SK-N-SH (cell line): ENCODE data around the gene LRRN1. TPM values are rescaled to one million over a fixed set of nuclear protein-coding genes. Genes with fewer than 3 reads are reported as not detected.

Experiments
- CTCF ChIA-PET: fragments of 300-600, 350-600 bp; formaldehyde crosslinking; extraction: SDS; loops from one replicate; lab custom pipeline; 2021; lab: Yijun Ruan, JAX
- POLR2A ChIA-PET: fragments of 350-600 bp; sonication (Branson Sonifier 250); formaldehyde crosslinking; extraction: SDS; loops from one replicate; lab custom pipeline; 2020; ENCODE audit warnings: antibody characterized with exemption, inconsistent platforms; lab: Yijun Ruan, JAX
- DNase-seq: peaks from one replicate; pipeline ENCODE4 v3.0.0; 2012
- H2AFZ ChIP-seq: fragments of 200-600 bp; sonication (generic); 2 replicates; pipeline ENCODE4 v1.8.1; 2016; ENCODE audit warnings: antibody characterized with exemption, mild to moderate bottlenecking, low read depth
- H3F3A ChIP-seq: fragments of 200-600 bp; sonication (generic); replicated peaks from 2 replicates; pipeline ENCODE3; 2016; ENCODE audit warnings: antibody characterized with exemption, mild to moderate bottlenecking; ENCODE audit not compliant: insufficient read depth
- H3K27ac ChIP-seq, 2 experiments: fragments of 200-500 bp in 1 of 2; fragments of 200-600 bp in 1 of 2; sonication (Bioruptor generic) in 1 of 2; sonication (generic), shearing (Covaris generic) in 1 of 2; 2 replicates each; pipeline versions ENCODE4 v1.5.1 to v1.6.1; 2014 to 2016; ENCODE audit warnings: low read depth in 2 of 2, inconsistent platforms in 1 of 2, low read length in 1 of 2, mild to moderate bottlenecking in 1 of 2, mixed read lengths in 1 of 2
- H3K27me3 ChIP-seq: fragments of 200-600 bp; sonication (generic), shearing (Covaris generic); 2 replicates; pipeline ENCODE4 v1.6.1; 2016; ENCODE audit warnings: mixed run types; ENCODE audit not compliant: insufficient read depth
- H3K36me3 ChIP-seq, 2 experiments: fragments of 200-500 bp in 1 of 2; fragments of 200-600 bp in 1 of 2; sonication (Bioruptor generic) in 1 of 2; sonication (generic) in 1 of 2; replicated peaks in 1 of 2; 2 replicates each; pipeline versions ENCODE3 to v1.5.1; 2014 to 2016; ENCODE audit warnings: low read length in 1 of 2, mild to moderate bottlenecking in 1 of 2; ENCODE audit not compliant: insufficient read depth in 2 of 2, control insufficient read depth in 1 of 2
- H3K4me1 ChIP-seq, 2 experiments: fragments of 200-500 bp in 1 of 2; fragments of 200-600 bp in 1 of 2; sonication (Bioruptor generic) in 1 of 2; sonication (generic), shearing (Covaris generic) in 1 of 2; 2 replicates each; pipeline versions ENCODE4 v1.5.1 to v1.6.1; 2014 to 2016; ENCODE audit warnings: low read depth in 1 of 2, low read length in 1 of 2, mixed run types in 1 of 2; ENCODE audit not compliant: insufficient read depth in 2 of 2, control insufficient read depth in 1 of 2
- H3K4me2 ChIP-seq: fragments of 200-600 bp; sonication (generic), shearing (Covaris generic); 2 replicates; pipeline ENCODE4 v1.6.1; 2017; ENCODE audit warnings: mixed run types
- H3K4me3 ChIP-seq, 2 experiments: fragments of 200-500 bp in 1 of 2; fragments of 200-600 bp in 1 of 2; sonication (Bioruptor generic) in 1 of 2; sonication (generic), shearing (Covaris generic) in 1 of 2; 2 replicates each; pipeline versions ENCODE4 v1.5.1 to v1.8.1; 2014 to 2016; ENCODE audit warnings: low read depth in 2 of 2, inconsistent platforms in 1 of 2, low read length in 1 of 2, mild to moderate bottlenecking in 1 of 2, mixed read lengths in 1 of 2, moderate library complexity in 1 of 2
- H3K79me2 ChIP-seq: fragments of 200-600 bp; sonication (generic); 2 replicates; pipeline ENCODE4 v1.8.1; 2017; ENCODE audit warnings: mild to moderate bottlenecking; ENCODE audit not compliant: insufficient read depth
- H3K9ac ChIP-seq: fragments of 200-600 bp; sonication (generic); 2 replicates; pipeline ENCODE4 v1.6.1; 2017; ENCODE audit warnings: mixed run types
- H3K9me2 ChIP-seq: fragments of 200-600 bp; sonication (generic); 2 replicates; pipeline ENCODE4 v1.6.1; 2017; ENCODE audit warnings: mixed run types
- H3K9me3 ChIP-seq: fragments of 200-600 bp; sonication (generic); 2 replicates; pipeline ENCODE4 v1.6.1; 2017; ENCODE audit warnings: mixed run types, mild to moderate bottlenecking, moderate library complexity
- H4K20me1 ChIP-seq: fragments of 200-600 bp; sonication (generic); 2 replicates; pipeline ENCODE4 v1.6.1; 2017; ENCODE audit warnings: mild to moderate bottlenecking, mixed run types; ENCODE audit not compliant: insufficient read depth
- CTCF ChIP-seq: fragments of 200-600 bp; sonication (generic); IDR thresholded peaks from 2 replicates; pipeline ENCODE4 v1.6.1; 2017; ENCODE audit warnings: antibody characterized with exemption, mild to moderate bottlenecking, moderate library complexity
- ELF1 ChIP-seq: IDR thresholded peaks from 2 replicates; pipeline ENCODE4 v1.4.0; 2012
- EZH2phosphoT487 ChIP-seq: fragments of 200-600 bp; sonication (generic); IDR thresholded peaks from 2 replicates; pipeline ENCODE4 v1.6.1; 2017; ENCODE audit warnings: low read depth, mixed run types, mild to moderate bottlenecking, antibody characterized with exemption, moderate library complexity, borderline replicate concordance
- FOSL2 ChIP-seq: IDR thresholded peaks from 2 replicates; pipeline ENCODE4 v1.4.0; 2012; ENCODE audit warnings: low read depth, mild to moderate bottlenecking, moderate library complexity, borderline replicate concordance
- FOXM1 ChIP-seq: IDR thresholded peaks from 2 replicates; pipeline ENCODE4 v1.4.0; 2012; ENCODE audit warnings: low read depth, mild to moderate bottlenecking
- GABPA ChIP-seq: IDR thresholded peaks from 2 replicates; pipeline ENCODE4 v1.4.0; 2012; ENCODE audit warnings: low read depth, mild to moderate bottlenecking
- GATA2 ChIP-seq: sonication (generic); formaldehyde crosslinking; IDR thresholded peaks from 2 replicates; pipeline ENCODE4 v1.5.0; 2020; ENCODE audit warnings: mild to moderate bottlenecking, missing genetic modification reagents
- IRF3 ChIP-seq: fragments of 150-350 bp; IDR thresholded peaks from 2 replicates; pipeline ENCODE4 v1.6.1; 2016; ENCODE audit warnings: mild to moderate bottlenecking, low read depth, low read length
- JUND ChIP-seq: IDR thresholded peaks from 2 replicates; pipeline ENCODE4 v1.4.0; 2012
- MEF2A ChIP-seq: IDR thresholded peaks from 2 replicates; pipeline ENCODE4 v1.4.0; 2012; ENCODE audit warnings: low read depth, borderline replicate concordance
- NFIC ChIP-seq: IDR thresholded peaks from 2 replicates; pipeline ENCODE4 v1.4.0; 2012; ENCODE audit warnings: borderline replicate concordance
- RCOR1 ChIP-seq: fragments of 150-350 bp; IDR thresholded peaks from 2 replicates; pipeline ENCODE4 v1.6.1; 2017; ENCODE audit warnings: antibody characterized with exemption, low read length
- SMC3 ChIP-seq: IDR thresholded peaks from 2 replicates; pipeline ENCODE4 v1.6.1; 2012; ENCODE audit warnings: low read depth, low read length, improper control_type of control experiment
- TCF12 ChIP-seq: IDR thresholded peaks from 2 replicates; pipeline ENCODE4 v1.4.0; 2012
- TEAD4 ChIP-seq: IDR thresholded peaks from 2 replicates; pipeline ENCODE4 v1.4.0; 2012; ENCODE audit warnings: mild to moderate bottlenecking, borderline replicate concordance; ENCODE audit not compliant: insufficient read depth
- USF1 ChIP-seq: IDR thresholded peaks from 2 replicates; pipeline ENCODE4 v1.4.0; 2012; ENCODE audit warnings: low read depth, borderline replicate concordance
- USF2 ChIP-seq: fragments of 150-350 bp; IDR thresholded peaks from 2 replicates; pipeline ENCODE4 v1.6.1; 2017; ENCODE audit warnings: antibody characterized with exemption, low read length, low read depth, borderline replicate concordance
- YY1 ChIP-seq: IDR thresholded peaks from 2 replicates; pipeline ENCODE4 v1.4.0; 2012; ENCODE audit warnings: low read depth, mild to moderate bottlenecking
- ZBTB33 ChIP-seq: IDR thresholded peaks from 2 replicates; pipeline ENCODE4 v1.4.0; 2012; ENCODE audit warnings: low read depth, borderline replicate concordance
- WGBS: methylation state at CpG from one replicate; pipeline ENCODE4 v1.1.6; 2017; ENCODE audit warnings: low lambda C conversion rate; 5-methylcytosine and 5-hydroxymethylcytosine counted together
- polyA plus RNA-seq, 3 experiments: library from polyadenylated mRNA; depleted of rRNA; stranded (reverse); fragments of >200 nt; gene quantifications; 2 replicates each; pipeline ENCODE4 v1.2.3, GENCODE V29; 2012

LRRN1 gene
- polyA plus RNA-seq, 1 of the 3 experiments (the other 2 are of a cell fraction), result 0.03 TPM

GRCh38 chr3:3875491-3875890 lies 76.3 kb downstream of the LRRN1 start:
- Histone ChIP-seq H3K4me3 (no peak overlapping the region), H3K27ac (no peak overlapping the region), H3K4me1 (peaks cover 0 to 7% of the 10 kb centered on the region in 2 experiments; a peak in 2 of 4 replicates), H3K27me3 (no peaks in the 10 kb centered on the region), H3K4me2 (no peak overlapping the region), H4K20me1 (no peaks in the 10 kb centered on the region), H3K9me3 (no peaks in the 10 kb centered on the region; the same call in 1 of the 2 replicates), H3F3A (no peaks in the 10 kb centered on the region), H3K9ac (no peak overlapping the region), H3K9me2 (no peaks in the 10 kb centered on the region), H3K36me3 (no peaks in the 10 kb centered on the region), H2AFZ (no peak overlapping the region), H3K79me2 (no peaks in the 10 kb centered on the region)
- WGBS, result 31% methylated on average over 8 of the region's 8 CpGs
- DNase-seq, result no peak
- ChIA-PET POLR2A (no interaction called here), CTCF (no interaction called here)
- TF ChIP-seq TCF12 (no peak), RCOR1 (no peak), USF2 (no peak), USF1 (no peak), SMC3 (no peak), GABPA (no peak), MEF2A (no peak), FOXM1 (no peak), CTCF (no peak), NFIC (no peak), YY1 (no peak), GATA2 (CRISPR knock-in tag) (no peak), ELF1 (no peak), ZBTB33 (no peak), IRF3 (no peak), EZH2phosphoT487 (no peak), JUND (no peak), TEAD4 (no peak), FOSL2 (no peak)
